GM21528 (cell line): ENCODE data around the gene DGKI.

Experiments
- ATAC-seq: cut with Tn5 transposase; IDR thresholded peaks from one replicate; pipeline ENCODE4 v1.9.1; 2021; ENCODE audit warnings: mild to moderate bottlenecking, moderate library complexity; ENCODE audit not compliant: unreplicated experiment, low FRiP score

Gene DGKI

DNA sequence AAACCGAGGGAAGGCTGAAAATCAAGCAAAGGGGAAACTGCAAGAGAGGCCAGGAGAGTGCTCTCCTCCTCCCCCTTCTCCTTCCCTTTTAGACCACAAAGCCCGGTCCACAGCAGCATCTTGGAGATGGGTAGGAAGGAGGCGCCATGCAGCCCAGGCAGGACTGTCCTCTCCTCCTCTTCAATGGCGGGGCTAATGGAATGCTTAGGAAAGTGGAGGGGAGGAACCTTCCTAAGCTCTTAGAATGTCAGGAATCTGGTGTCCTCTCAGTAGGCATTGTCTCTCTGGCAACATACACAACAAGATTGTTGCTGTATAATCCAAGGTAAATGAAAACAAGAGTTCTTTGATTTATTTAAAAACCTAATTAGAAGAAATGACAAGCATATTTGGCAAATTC, 185.1 kb downstream of the DGKI start:
- no peak for ATAC-seq

GRCh38 chr7:137658190-137658900, 188.4 kb downstream of the DGKI start:
- ATAC-seq, result no peak

- no peak for ATAC-seq
Observed at GRCh38 chr7:137657476-137658189, 189.1 kb downstream of the DGKI start.

GRCh38 chr7:137656850-137657232, 189.9 kb downstream of the DGKI start:
- no peak for ATAC-seq

DNA sequence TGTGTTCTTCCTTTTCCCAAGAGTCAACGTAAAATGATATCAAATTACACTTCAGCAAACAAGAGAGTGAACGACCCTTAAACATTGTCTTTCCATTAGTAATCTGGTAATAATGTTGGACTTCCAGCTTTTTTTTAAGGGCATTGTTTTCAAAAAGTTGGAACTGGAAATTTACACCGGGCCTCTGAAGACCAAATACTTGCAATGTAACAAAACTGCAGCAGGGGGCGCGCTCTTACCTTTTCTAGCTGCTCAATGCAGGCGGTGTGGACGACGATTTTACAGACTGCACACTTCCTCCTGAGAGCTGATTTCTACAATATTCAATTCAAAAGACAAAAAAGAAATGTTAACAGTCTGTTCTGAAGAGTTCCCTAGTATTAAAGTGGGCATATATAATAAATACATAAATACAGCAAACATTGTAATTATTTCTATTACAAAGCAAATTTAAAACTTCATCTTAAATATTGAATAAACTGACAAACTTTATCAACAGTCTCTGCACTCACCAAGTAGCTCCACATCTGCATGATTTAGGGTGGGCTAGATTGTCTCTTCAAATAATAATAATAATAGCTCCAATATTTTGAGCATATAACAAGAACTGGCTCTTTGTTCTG, 190.4 kb downstream of the DGKI start:
- peak; percentile 86 for ATAC-seq

GRCh38 chr7:137655804-137656203, 191.0 kb downstream of the DGKI start:
- no peak for ATAC-seq

- ATAC-seq, result no peak
Observed at GRCh38 chr7:137652721-137653120, 194.1 kb downstream of the DGKI start.

DNA sequence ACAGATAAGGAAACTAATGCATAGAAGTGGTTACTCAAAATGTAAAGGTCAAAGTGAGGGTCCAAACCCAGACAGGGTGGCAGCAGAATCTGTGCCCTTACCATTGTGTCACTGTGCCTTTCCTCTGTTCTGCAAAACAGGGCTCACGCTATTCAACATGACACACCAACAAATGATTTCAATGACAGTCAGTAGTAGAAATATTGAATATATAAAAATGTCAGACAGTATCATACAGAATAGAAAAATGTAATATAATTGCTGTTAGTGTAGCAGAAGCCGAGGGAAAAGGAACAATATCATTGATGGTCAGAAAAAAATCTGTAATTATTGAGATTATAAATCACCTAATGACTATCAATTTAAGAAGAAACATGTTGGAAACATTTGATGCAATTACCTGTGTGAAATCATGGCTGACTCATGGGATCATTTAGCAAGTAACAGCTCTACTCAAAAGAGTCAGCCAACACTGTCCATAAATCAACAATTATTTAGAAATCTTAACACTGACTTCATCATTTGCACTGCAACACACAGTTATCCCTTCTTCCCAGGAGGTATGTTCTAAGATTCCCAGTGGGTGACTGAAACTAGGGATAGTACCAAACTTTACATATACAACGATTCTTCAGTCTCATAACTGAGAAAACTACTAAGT, 198.7 kb downstream of the DGKI start:
- ATAC-seq, result no peak

- ATAC-seq, result no peak
Observed at GRCh38 chr7:137642472-137642871, 204.3 kb downstream of the DGKI start.

- no peak for ATAC-seq
Observed at GRCh38 chr7:137642031-137642430, 204.7 kb downstream of the DGKI start.

DNA sequence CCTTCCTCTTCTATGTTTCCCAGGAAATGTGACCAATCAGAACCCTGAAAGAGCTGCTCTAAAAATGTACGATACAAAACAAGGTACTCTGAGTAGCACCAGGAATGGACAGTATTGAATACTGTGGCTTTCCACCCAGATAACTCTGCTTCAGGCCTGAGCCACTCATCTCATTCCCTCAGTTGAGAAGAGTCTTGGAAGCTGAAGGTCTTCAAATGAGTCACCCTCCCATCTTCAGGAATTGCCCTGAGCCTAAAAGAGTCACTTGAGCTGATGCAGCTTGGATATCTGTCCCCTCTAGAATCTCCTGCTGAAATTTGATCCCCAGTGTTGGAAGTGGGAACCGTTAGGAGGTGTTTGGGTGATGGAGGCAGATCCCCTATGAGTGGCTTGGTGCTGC, 210.4 kb downstream of the DGKI start:
- ATAC-seq, result no peak

DNA sequence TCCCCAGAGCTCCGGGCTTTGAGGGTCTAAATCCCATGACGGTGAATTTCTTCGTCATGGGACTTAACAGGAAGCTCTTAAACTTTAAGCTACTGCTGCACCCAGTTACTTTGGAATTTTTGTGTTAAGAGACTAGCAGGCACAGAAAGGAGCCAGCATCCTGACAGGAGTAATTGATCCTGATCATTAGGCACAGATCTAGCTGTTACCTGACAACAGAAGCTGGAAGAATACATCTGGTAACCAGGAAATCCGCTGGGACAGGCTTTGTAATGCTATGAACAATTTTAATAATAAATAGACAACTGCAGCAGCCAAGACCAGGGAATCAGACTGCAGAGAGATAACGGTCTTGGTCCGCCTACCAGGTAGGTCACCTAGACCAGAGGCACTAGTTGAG, 210.9 kb downstream of the DGKI start:
- no peak for ATAC-seq

GRCh38 chr7:137635132-137635531, 211.6 kb downstream of the DGKI start:
- ATAC-seq, result no peak

- no peak for ATAC-seq
Observed at GRCh38 chr7:137634356-137634755, 212.4 kb downstream of the DGKI start.

- ATAC-seq, result no peak
Observed at GRCh38 chr7:137633133-137633532, 213.6 kb downstream of the DGKI start.

DNA sequence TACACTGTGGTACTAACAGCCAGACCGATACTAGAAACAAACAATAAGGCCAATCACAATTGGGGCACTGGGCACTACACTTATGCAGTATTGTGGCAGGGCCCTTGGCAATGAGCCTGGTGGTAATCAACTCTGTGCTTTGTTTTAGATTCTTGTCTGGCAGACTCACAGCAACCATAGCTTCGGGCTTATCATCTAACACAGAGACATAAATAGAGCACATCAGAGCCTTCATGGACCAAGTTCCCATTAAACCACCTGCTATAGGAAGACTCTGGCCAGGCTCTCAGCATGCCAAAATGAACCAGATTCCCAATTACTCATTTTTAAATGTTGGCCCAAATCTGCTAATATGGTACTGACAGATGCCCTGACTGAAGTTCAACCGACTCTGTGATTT, 218.6 kb downstream of the DGKI start:
- no peak for ATAC-seq

- peak; percentile 82 for ATAC-seq
Observed at GRCh38 chr7:137626469-137627067, 220.2 kb downstream of the DGKI start.

DNA sequence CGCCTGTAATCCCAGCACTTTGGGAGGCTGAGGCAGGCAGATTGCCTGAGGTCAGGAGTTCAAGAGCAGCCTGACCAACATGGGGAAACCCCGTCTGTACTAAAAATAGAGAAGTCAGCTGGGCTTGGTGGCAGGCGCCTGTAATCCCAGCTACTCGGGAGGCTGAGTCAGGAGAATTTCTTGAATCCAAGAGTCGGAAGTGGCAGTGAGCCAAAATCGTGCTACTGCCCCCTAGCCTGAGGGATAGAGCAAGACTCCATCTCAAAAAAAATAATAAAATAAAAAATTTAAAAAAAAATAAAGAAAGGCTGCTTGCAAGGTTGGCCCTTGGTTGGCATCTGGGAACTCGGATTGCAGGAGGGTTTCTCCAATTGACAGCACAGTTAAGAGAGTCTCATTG, 221.6 kb downstream of the DGKI start:
- no peak for ATAC-seq

DNA sequence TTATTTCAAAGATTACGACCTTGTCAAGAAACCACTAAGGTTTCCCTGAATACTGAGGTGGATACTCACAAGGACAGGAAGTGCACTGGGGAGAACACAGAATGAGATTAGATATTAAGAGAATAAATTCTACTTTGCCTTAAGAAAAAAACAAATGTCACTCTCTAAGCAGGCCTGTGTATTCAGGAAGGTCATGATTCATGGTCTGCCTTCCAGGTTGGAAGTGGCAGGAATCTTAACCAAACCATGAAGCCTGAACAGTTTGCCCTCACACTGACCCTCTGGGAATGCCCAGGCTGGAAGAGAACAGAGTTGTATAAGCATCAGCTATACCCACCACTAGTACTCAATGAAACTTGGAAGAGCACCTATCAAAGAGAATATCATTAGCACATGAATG, 227.6 kb downstream of the DGKI start:
- no peak for ATAC-seq

DNA sequence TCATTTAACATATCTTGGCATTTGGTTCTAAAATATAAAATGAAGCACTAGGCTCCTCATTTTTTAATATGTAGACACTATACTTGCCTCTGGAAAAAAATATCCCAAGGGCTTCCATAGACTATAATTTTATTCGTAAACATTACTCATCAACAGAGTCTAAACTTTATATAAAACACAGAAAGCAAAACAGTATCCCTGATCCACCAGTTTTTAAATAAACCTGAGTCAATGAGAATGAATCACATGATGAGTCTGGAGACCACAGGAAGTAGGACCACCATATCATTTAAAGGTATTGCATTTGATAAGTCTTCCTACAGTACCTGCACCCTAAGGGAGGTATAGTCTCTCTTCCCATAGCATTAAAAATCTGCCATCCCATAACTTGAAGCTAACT, 228.0 kb downstream of the DGKI start:
- no peak for ATAC-seq

DNA sequence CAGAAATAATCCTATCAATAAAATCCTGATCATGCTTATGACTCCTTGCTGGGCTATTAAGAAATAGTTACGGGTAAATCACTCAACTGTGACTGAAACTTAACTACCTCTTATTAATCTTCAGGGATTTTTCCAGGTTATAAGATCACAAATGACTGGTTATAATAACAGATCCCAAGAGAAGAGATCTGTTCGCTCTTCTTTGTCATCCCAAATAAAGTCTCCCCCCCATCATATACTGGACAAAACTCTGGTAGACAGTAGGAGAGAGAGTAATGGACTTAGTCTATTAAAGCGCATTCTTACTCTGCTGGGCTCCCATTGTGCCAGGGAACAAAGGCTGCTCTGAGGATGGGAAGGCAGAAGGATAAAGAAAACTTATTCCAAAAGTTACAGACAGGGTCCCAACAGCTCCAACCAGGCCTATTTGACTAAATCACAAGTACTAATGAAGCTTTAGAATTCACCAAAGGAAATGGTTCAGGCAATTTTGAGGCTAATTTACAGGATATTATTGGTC, 233.7 kb downstream of the DGKI start:
- ATAC-seq, result no peak
